Kasumi-1 (cell line): ENCODE measurements around the gene SLC7A11.

Experiments
- DNase-seq, 2 experiments: peaks; one replicate each; lab custom pipeline; 2025; lab: John Stamatoyannopoulos, UW

Gene SLC7A11

DNA sequence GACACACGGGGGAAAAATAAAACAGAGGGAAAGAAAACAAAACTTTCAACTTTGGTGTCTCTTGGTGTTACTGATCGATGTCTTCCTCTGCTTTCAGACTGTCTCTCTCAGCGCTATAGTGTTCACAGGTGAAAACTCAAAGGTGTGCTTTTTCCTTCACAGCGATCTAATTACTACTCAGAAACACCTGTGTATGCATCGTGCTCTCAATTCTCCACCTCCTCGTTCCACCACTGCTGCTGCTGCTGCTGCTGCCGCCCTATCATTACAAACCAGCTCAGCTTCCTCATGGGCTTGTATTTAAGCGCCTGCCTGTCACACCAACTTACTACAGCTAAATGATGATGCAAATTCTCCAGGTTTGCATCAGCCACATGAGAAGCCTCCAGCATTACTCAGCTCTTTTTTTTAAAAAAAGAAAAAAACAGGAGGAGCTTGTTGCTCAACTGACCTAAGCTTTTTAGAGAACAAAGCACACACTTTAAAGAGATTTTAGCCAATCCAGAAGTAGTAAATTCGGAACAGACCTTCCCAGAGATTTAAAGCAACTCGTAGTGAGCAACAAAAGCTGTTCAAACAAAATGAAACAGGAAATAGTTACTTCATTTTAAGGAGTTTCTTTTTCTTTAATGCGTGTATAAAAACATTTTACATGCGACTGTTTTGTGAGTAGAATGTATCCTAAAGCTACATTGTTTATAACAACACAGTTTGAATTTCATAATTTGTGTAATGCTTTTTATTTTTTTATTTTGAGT lies at the start of gene SLC7A11:
Gene SLC7A11 (minus strand): TSS at position 274 of the 758 bp plus-strand sequence. CDS start 280 bp downstream, outside the sequence.
- DNase-seq, result peak; percentile 95 to 97

DNA sequence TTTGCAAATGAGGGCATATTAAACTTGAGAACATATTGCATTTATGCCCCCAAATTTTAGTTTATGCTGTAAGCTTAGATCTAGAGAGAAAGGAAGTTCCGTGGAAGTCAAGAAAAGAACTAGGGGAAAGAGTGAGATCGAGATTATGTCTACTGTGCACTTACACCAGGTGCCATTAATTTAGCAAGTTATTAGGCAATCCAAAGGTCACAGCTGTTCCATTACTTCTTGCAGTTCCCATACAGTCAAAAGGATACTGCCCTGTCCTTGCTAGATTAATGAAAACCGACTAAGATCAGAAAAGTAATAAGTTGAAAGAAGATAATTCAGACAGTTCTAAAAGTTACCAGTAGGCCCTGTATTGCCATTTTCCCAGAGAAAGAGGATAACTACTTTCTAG lies 49.3 kb upstream of the SLC7A11 start:
- no peak for DNase-seq

DNA sequence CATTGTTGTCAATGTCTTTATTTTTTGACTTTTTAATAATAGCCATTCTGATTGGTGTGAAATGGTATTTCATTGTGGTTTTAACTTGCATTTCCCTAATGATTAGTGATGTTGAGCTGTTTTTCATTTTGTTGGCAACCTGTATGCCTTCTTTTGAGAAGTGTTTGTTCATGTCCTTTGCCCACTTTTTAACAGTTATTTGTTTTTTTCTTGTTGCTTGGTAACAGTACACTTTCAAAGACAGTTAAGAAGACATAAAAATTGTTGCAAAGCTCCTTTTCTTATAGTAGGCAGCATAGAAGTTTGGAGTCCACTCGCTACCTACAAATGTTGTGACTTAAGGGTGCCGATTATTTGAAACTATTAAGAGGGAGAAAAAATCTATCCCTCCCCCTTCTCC lies 48.7 kb upstream of the SLC7A11 start:
- no peak for DNase-seq

GRCh38 chr4:138279286-138279685 lies 37.1 kb upstream of the SLC7A11 start:
- no peak for DNase-seq

GRCh38 chr4:138277133-138277532 lies 35.0 kb upstream of the SLC7A11 start:
- no peak for DNase-seq

- DNase-seq, result no peak
These were observed 33.9 kb upstream of the SLC7A11 start for GRCh38 chr4:138275963-138276621.

DNA sequence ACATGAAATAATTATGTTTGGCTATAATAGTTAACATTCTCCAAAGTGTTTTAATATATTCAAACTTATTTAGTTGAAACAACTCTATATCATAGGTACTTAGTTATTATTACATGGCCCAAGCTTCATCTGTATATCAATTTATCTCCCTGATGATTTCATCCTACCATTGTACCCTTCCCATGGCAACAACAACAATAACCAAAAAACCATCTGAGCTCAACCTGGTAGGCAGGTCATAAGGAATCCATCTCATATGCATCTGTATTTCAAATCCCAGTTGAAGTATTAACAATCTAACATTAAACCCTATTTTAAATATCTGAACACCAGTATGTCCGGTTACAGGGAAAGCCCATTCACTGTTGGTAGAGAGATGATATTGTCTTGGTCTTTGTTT lies 33.1 kb upstream of the SLC7A11 start:
- no peak for DNase-seq

DNA sequence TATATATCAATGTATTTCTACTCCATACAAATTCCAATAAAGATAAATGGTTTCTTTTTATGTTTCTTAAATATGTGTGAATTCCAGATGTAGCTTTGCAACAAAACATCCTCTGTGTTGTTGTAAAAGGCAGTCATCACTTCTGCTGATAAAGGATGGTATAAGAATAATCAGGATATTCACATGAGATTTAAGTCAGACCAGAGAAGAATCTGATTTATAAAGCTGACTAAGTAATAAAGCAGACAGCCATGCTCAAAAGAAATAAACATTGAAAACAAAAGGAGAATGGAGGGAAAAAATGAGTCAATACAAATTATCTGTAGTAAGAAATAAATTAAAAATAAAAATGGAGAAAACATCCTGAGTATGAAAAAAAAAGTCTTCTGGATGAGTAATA lies 27.0 kb upstream of the SLC7A11 start:
- no peak for DNase-seq

GRCh38 chr4:138267835-138268234 lies 25.7 kb upstream of the SLC7A11 start:
- no peak for DNase-seq

DNA sequence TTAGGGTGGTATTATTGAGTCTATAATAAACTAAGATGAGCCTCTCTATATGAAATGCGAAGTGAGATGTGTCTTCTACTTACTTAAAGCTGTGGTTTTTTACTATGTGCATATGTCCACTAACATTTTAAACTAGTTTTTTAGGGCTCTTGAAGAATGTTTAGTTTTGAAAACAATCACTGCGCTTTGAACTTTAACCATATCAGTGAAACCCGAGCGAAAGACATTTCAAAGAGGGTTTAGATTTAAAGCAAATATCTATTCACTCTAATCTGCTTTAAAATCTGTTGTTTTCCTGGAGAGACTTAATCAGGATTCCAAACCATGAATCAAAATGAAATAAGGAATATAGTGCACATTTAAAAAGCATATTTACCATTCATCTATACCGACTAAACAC lies 24.8 kb upstream of the SLC7A11 start:
- DNase-seq, result no peak

GRCh38 chr4:138263247-138263816 lies 21.2 kb upstream of the SLC7A11 start:
- no peak for DNase-seq

DNA sequence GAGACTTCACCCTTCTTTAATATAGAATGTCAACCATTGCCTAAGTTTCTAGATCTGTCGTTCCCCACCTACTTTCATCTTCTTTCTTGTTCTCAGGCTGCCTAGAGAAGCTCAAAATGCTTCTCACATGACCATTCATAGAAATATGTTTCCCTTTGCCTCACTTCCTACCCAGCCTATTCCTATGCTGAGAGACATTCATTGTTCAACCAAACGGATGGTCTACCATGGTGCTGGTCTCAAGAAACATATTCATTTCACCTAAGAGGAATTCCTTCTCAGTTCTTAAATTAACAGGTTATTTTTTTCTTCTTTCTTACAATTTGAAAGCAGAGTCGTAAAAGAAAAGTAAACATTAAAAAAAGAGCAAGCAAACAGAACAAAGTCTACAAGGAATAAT lies 20.3 kb upstream of the SLC7A11 start:
- no peak for DNase-seq

GRCh38 chr4:138262030-138262429 lies 19.9 kb upstream of the SLC7A11 start:
- no peak for DNase-seq

- no peak for DNase-seq
These were observed 17.7 kb upstream of the SLC7A11 start for GRCh38 chr4:138259824-138260223.

DNA sequence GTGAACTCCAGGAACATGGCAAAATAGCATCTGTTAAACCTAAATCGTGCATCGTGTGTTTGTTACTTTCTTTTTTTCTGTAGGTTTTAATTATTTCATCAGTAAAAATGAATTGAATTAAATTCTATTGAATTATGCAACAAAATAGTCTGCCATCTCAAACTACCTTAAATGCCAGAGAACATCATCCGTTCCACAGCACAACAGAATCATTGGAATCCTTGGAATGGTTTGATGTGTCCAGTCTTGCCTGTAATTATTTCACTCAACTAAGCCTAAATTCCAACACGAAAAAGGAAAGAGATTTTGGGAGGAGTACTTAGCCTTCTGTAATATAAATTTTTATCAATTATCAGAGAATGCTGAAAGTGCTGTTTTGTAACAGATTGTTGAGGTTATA lies 17.1 kb upstream of the SLC7A11 start:
- no peak for DNase-seq

DNA sequence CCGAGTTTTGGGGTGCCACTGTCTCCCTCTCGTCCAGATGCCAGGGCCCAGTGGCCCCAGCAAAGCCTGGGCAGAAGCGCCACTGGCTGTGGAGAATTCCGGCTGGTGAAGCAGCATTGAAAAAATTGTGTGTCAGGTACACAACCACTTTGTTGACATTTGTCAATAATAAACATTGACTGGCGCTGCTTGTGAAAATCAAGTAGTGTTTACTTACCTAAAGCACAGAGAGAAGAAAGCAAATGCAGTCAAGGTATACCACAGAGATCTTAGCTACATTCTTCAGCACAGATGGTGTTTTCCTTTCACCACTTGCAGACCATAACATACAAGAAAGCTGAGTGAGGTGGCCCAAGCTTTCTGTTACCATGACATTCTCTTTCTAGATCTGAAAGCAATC lies 14.5 kb upstream of the SLC7A11 start:
- DNase-seq, result no peak

GRCh38 chr4:138255917-138256597 lies 13.9 kb upstream of the SLC7A11 start:
- no peak for DNase-seq

DNA sequence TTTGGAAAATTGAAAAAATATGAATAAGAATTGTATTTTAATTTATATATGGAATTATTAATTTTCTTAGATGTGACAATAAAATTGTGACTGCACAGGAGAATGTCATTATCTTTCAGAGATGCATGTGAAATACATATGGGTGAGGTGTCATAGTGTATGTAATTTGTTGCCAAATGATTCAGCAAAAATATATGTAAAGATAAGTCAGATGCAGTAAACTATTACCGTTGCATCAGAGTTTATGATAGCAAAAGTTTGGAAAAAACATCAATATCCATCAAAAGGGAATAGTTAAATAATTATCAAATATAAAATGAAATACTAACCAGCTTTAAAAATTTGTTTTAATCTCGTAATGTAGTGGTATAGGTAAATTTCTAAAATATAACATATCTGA lies 10.4 kb upstream of the SLC7A11 start:
- DNase-seq, result no peak

- DNase-seq, result no peak
These were observed 9.8 kb upstream of the SLC7A11 start for GRCh38 chr4:138251938-138252337.

- DNase-seq, result peak in 1 of 2 experiments; percentile 5
These were observed 7.0 kb upstream of the SLC7A11 start for GRCh38 chr4:138249132-138249531.

DNA sequence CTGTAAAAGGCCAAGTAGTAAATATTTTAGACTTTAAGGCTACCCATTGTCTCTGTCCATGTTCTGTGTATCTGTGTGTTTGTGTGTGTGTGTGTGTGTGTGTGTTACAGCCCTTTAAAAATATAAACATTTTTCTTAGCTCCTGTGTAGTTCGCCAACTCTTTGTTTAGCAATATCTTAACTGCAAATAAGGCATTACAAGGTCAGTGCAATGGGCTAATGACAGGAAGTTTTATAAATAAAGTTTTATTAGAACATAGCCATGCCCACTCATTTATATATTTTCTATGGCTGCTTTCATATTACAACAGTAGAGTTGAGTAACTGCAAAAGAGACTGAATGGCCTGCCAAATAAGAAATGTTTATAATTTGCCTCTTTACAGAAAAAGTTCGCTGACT lies 5.9 kb upstream of the SLC7A11 start:
- no peak for DNase-seq

DNA sequence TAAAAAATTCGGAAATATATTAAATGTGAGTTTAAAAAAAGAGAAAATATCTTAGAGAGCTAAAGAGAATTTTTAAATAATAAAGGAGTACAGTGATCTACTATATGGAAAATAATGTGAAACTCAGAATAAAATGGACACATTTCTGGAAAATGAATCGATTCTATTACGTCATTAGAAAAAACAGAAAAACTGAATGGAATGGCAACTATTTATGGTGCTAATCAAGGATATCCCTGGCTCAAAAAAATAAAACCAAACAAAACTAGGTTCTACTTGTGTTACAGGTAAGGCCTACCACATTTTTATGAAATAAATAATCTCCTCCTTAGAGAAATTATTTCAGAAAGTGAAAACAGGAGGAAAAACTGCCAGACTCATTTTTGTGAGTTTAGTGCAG lies 5.5 kb upstream of the SLC7A11 start:
- no peak for DNase-seq

GRCh38 chr4:138243369-138243768 lies 1.2 kb upstream of the SLC7A11 start:
- DNase-seq, result no peak
